HG02852 (cell line): ENCODE results near the gene CALHM4.
"Not testable (repeated sequence)": the region's sequence is repeated elsewhere in the genome, so short reads cannot be mapped to it uniquely, and the experiment has no call there.

Experiments used
- ATAC-seq: cut with Tn5 transposase; IDR thresholded peaks from one replicate; pipeline ENCODE4 v1.9.1; 2021; ENCODE audit warnings: mild to moderate bottlenecking, moderate library complexity; ENCODE audit not compliant: unreplicated experiment

CALHM4 gene

DNA sequence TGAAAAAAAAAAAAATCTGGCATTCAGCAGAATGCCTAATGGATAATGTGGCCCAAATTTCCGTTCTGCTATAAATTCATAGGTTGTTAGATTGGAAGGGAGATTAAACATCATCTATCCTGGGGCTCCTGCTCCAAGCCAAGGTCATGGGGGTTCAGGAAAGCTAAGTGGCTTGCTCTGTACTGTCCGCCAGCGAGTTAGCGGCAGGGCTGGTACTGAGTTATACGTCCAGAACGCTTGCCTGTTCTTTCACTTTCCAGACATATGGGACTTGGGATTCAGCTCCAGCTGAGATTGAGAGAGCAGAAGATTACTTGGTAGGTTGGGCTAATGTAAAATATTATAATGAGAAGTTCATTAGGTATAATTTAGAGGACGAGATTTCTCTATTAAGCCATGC, 18.6 kb downstream of the CALHM4 start:
- no peak for ATAC-seq

DNA sequence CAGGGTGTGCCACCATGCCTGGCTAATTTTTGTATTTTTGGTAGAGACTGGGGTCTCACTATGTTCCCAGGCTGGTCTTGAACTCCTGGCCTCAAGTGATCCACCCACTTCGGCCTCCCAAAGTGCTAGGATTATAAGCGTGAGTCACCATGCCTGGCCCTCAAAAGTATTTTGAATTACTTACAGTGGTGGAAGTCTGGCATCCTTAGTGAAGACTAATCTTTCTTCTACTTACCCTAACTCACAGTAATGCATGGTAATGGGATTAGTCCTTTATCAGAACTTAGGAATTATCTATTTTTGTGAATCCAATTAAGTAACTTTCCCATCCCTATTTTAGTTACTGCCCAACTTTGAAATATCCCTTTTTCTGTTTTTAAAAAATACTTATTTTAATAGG, 21.7 kb downstream of the CALHM4 start:
- ATAC-seq: no peak

DNA sequence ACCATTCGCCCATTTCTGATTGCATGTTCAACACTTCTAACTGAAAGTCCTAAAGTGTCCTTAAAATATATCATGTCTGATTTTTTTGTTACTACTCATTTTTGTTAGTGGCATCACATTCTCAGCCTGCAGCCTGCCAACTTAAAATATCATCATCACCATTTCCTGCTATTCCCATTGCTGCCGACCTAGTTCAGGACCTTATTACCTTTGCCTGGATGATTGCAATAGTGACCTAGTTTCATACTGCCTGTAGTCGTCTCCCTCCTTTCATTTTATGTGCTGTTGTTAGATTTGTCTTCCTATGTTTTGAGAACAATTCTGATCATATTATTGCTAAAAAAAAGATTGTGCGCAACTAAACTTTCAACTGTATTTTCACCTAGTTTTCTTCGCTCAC, 23.9 kb downstream of the CALHM4 start:
- ATAC-seq: no peak

DNA sequence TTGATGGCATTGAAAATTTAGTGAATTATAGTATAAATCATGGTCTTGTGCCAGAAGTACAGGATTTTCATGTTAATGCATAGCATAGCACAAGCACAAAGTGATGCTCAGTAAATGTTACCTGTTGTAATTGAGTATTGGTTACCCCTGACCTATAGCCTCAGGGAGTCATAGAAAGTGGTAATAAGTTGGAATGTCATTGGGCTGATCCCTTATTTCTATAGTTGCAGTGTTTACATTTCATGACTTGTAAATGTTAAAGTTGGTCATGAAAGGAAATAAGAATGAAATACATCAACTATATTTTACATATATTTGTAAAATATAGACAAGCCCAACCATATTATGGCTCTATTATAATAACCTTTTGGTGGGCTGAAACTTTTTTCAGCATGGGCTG, 24.8 kb downstream of the CALHM4 start:
- ATAC-seq: no peak

DNA sequence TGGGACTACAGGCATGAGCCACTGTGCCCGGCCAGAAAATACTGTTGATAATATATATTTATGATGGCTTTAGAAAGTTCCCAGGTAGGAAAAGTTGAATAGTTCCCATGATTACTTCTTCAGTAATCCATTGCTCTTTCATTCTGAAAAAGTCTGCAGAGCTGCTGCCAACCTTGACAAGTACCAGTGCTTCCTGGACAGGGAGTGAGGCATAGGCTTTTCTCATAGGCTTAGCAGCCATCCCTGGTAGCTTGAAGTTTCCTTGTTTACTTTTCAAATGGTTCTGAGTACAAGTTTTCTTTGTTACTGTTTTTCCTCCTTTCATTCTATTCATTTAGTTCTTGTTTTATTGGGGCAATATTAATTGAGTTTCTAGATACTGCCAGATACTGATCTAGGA, 25.6 kb downstream of the CALHM4 start:
- no peak for ATAC-seq

DNA sequence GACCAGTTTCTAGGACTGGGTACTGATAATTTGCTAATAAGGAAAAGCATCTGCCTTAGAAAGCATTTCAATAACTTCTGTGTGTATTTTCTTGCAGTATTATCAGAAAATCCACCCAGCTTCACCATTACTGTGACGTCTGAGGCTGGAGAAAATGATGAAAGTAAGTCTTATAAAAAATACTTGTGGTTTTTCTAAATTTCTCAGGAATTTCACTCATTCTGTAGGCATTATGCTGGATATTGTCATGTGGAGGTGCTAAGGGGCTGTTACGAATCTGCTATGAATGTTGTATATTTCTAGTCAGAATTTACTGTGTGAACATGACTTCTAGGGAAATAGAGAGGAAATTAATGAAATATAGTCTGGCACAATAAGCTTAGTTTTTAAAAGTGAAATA, 26.6 kb downstream of the CALHM4 start:
- no peak for ATAC-seq

DNA sequence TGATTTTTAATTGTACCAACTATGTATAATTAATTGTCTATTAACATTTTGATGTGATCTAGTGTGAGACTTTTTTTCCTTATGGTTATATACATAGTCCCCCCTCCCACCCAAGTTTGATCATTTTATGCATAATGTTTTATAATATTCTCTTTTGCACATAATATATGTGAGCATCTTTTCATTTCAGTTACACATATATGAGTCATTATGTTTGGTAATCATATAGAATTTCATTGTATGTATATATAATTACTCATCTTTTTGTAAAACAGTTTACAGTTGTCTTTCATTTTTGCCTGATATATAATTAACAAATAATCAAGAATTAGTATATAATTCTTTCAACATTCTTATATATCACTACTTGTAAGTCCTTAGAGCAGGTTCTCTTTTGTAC, 32.7 kb downstream of the CALHM4 start:
- no peak for ATAC-seq

DNA sequence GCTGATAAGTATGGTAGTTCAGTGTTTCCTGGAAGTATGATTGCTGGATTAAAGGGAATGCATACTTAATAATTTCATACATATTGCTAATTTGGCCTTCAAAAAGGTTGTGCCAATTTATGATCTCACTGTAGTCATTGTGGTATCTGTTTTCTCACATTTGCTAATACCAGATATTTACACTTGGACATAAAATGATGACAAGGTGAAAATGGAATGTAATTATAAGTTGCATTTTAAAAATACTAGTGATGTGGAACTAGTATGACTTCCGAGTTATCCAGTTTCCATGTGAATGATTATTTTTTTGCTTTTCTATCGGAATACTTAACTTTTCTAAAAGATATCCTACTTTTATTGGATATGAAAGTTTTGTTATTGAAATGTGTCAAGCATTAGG, 33.2 kb downstream of the CALHM4 start:
- ATAC-seq: no peak

DNA sequence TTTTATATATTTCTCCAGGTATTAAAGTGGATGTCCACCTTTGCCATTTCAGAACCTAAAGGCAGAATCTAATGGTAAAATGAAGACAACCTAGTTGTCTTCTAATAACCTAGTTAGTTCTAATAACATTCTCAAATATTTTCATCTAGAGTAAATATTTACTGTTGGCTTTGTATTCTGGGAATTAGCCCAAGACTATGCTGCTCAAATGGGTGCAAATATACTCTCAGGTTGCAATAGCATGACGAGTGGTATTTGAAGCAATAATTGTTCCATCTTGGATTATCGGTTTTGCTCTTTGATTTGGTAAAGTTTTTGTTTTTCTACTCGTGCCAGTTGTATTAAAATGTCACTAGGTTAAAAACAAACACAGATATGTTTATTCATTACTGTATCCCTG, 41.7 kb downstream of the CALHM4 start:
- ATAC-seq: no peak

DNA sequence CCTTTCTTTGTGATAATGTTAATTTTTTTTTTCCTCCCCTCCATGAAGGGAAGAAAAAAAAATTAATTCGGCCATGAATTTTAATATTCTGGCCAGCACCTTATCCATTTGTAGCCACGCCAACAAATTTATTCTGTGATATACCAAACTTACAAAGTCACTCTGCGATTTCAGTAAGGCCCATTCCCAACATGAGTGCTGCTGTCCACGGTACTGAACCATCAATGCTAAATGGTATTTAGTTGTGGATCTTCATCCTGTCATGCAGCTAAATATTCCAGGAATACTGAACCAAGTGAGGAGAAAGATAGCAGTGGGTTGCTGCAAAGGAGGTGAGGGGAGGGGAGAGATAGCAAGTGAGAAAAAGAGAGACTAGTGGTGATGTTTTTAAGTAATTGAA, 43.3 kb downstream of the CALHM4 start:
- ATAC-seq: no peak

DNA sequence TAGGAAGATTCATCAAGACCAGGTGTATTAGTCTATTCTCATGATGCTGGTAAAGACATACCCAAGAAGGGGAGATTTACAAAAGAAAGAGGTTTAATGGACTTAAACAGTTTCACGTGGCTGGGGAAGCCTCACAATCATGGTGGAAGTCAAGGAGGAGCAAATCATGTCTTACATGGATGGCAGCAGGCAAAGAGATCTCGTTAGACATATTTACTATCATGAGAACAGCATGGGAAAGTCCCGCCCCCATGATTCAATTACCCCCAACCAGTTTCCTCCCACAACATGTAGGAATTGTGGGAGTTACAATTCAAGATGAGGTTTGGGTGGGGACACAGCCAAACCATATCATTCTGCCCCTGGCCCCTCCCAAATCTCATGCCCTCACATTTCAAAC, 50.4 kb downstream of the CALHM4 start:
- ATAC-seq: not testable (repeated sequence)

DNA sequence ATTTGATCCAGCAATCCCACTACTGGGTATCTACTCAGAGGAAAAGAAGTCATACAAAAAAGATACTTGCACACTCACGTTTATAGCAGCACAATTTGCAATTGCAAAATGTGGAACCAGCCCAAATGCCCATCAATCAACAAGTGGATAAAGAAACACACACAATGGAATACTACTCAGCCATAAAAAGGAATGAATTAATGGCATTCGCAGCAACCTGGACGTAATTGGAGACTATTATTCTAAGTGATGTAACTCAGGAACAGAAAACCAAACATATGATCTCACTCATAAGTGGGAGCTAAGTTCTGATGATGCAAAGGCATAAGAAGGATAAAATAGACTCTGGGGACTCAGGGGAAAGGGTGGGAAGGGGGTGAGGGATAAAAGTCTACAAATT, 51.3 kb downstream of the CALHM4 start:
- not testable (repeated sequence) for ATAC-seq

DNA sequence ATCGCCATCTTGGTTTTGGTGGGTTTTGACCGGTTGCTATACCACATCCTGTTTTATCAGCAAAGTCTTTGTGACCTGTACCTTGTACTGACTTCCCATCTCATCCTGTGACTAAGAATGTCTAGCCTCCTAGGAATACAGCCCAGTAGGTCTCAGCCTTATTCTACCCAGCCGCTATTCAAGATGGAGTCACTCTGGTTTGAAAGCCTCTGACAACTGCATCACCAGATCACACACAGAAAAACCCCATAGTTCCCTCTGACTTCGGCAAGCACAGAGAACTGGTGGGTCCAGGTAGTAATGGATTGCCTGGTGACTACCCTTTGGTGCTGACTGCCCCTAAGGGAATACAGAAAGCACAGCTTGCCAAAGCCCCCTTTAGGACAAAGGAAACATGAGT, 52.4 kb downstream of the CALHM4 start:
- no peak for ATAC-seq
